Measurements from ENCODE around the gene JMJD4. TPM values are rescaled to one million over a fixed set of nuclear protein-coding genes. Genes with fewer than 3 reads are reported as not detected.

Gene JMJD4
- total RNA-seq, 4 donors from 2014 or later = 9.2 to 21.6 (median 19.9) TPM

- no peaks in the 10 kb centered on the region for H3K27me3 ChIP-seq
- no peaks in the 10 kb centered on the region for H3K36me3 ChIP-seq
- intact Hi-C loops (cut with DNase I; ENCODE audit: low total_unique reads) = no loop called here
- ATAC-seq = no peak
- DNase-seq = no peak
- H3K9me3 ChIP-seq = no peaks in the 10 kb centered on the region
- H3K27ac ChIP-seq = peak overlapping the region; percentile 90 to 95 (median 92)
- in situ Hi-C loops (cut with MboI; ENCODE audit: low sequenced_read_pairs in 4 of 4) = loop anchor here (5.0 to 25.0 kb wide), 5 partner anchors 174 to 327 kb away; partner anchors contain the start of gene ARF1 (in 1 of the 4)
- peaks cover 66 to 74% of the 10 kb centered on the region in 2 donors for H3K4me1 ChIP-seq
- no peak overlapping the region for H3K4me3 ChIP-seq
- no peak for TF ChIP-seq POLR2A (IDR thresholded peaks at IDR 0.05)
- no peak for TF ChIP-seq CTCF (IDR thresholded peaks at IDR 0.05 in 4 of 5, conservative IDR thresholded peaks at IDR 0.05 in 1 of 5)
Observed at GRCh38 chr1:227760377-227760776, 25.3 kb upstream of the JMJD4 start.

GRCh38 chr1:227759341-227760300 is 24.5 kb upstream of the JMJD4 start:
- intact Hi-C loops (cut with DNase I; ENCODE audit: low total_unique reads) (loop anchor here (10.0 kb wide), 3 partner anchors 215 to 325 kb away; partner anchors contain the start of gene ARF1), in situ Hi-C loops (cut with MboI; ENCODE audit: low sequenced_read_pairs in 4 of 4) (loop anchor here (5.0 to 25.0 kb wide), 5 partner anchors 175 to 328 kb away; partner anchors contain the start of gene ARF1 (in 1 of the 4))
- Histone ChIP-seq H3K4me1 (peaks cover 74 to 79% of the 10 kb centered on the region in 2 donors), H3K4me3 (no peak overlapping the region), H3K9me3 (no peaks in the 10 kb centered on the region), H3K36me3 (no peaks in the 10 kb centered on the region), H3K27me3 (no peaks in the 10 kb centered on the region), H3K27ac (peak overlapping the region; percentile 90 to 95 (median 92))
- DNase-seq (peak; percentile 93 to 95), ATAC-seq (peak; percentile 93)
- TF ChIP-seq POLR2A (IDR thresholded peaks at IDR 0.05) = peak in 1 of 2 donors; percentile 22
- TF ChIP-seq CTCF (IDR thresholded peaks at IDR 0.05 in 4 of 5, conservative IDR thresholded peaks at IDR 0.05 in 1 of 5) = no peak

GRCh38 chr1:227758366-227758765 is 23.3 kb upstream of the JMJD4 start:
- Histone ChIP-seq H3K4me1 (peaks cover 87 to 90% of the 10 kb centered on the region in 2 donors), H3K9me3 (no peaks in the 10 kb centered on the region), H3K36me3 (no peaks in the 10 kb centered on the region), H3K27ac (peak overlapping the region; percentile 90 to 95 (median 92)), H3K4me3 (no peak overlapping the region), H3K27me3 (no peaks in the 10 kb centered on the region)
- intact Hi-C loops (cut with DNase I; ENCODE audit: low total_unique reads) (loop anchor here (10.0 kb wide), 3 partner anchors 214 to 326 kb away; partner anchors contain the start of gene ARF1), in situ Hi-C loops (cut with MboI; ENCODE audit: low sequenced_read_pairs in 4 of 4) (loop anchor here in 2 of 4 donors (25.0 kb wide), 2 partner anchors 271 to 329 kb away; partner anchors contain the start of gene ARF1 (in 1 of the 2))
- no peak for DNase-seq
- no peak for ATAC-seq
- TF ChIP-seq POLR2A (IDR thresholded peaks at IDR 0.05) = no peak

GRCh38 chr1:227757781-227758180 is 22.7 kb upstream of the JMJD4 start:
- DNase-seq (no peak), ATAC-seq (no peak)
- Histone ChIP-seq H3K4me3 (no peak overlapping the region), H3K27me3 (no peaks in the 10 kb centered on the region), H3K4me1 (peaks cover 86 to 87% of the 10 kb centered on the region in 2 donors), H3K36me3 (no peaks in the 10 kb centered on the region), H3K9me3 (no peaks in the 10 kb centered on the region), H3K27ac (peak overlapping the region; percentile 45 to 91 (median 68))
- no peak for TF ChIP-seq CTCF (IDR thresholded peaks at IDR 0.05 in 4 of 5, conservative IDR thresholded peaks at IDR 0.05 in 1 of 5)
- TF ChIP-seq POLR2A (IDR thresholded peaks at IDR 0.05) = no peak
- in situ Hi-C loops (cut with MboI; ENCODE audit: low sequenced_read_pairs in 4 of 4) = loop anchor here in 2 of 4 donors (25.0 kb wide), 2 partner anchors 270 to 330 kb away; partner anchors contain the start of gene ARF1 (in 1 of the 2)
- intact Hi-C loops (cut with DNase I; ENCODE audit: low total_unique reads) = loop anchor here (2.0 to 10.0 kb wide), 4 partner anchors 23 to 327 kb away; partner anchors contain the start of genes ARF1, JMJD4 and SNAP47

Measured in gastrocnemius medialis (tissue), 4 donors.